ENCODE results near the gene FOXP2.

The FOXP2 gene

GRCh38 chr7:114740941-114741340 is 326.3 kb downstream of the FOXP2 start:
- DNase-seq: no peak

- no peak for DNase-seq
Observed at GRCh38 chr7:114741911-114742310, 327.3 kb downstream of the FOXP2 start.

All from fibroblast of skin of right quadriceps (primary cell).